ENCODE data around the gene ZDHHC8. TPM values are rescaled to one million over a fixed set of nuclear protein-coding genes. Genes with fewer than 3 reads are reported as not detected.

ZDHHC8 gene
- total RNA-seq, 1 experiment from 2014 or later, result 89.3 TPM

DNA sequence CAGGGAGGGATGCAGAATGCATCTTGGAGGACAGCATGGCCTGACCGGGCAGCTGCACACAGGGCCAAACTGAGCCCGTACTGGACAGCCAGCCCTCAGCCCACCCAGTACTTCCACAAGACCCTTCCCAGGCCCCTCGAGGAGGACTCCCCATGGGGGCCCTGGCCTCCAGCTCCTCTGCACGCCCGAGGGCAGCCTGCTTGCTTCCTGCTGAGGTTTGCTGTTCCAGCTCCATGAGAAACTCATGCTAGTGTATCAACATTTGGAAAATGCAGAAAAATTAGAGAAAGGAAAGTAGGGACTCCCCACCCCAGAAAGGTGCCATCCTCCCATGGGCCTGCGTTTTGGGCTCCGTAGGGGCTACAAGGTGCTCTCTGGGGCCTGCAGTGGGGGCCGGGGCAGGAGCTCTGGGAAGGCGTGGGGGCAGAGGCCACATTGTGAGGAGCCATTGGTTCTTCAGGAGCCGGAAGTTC, 40.6 kb downstream of the ZDHHC8 start:
- ATAC-seq (no peak), DNase-seq (ENCODE audit: low read depth, low spot score) (no peak)
- TF ChIP-seq, protein P1, sequence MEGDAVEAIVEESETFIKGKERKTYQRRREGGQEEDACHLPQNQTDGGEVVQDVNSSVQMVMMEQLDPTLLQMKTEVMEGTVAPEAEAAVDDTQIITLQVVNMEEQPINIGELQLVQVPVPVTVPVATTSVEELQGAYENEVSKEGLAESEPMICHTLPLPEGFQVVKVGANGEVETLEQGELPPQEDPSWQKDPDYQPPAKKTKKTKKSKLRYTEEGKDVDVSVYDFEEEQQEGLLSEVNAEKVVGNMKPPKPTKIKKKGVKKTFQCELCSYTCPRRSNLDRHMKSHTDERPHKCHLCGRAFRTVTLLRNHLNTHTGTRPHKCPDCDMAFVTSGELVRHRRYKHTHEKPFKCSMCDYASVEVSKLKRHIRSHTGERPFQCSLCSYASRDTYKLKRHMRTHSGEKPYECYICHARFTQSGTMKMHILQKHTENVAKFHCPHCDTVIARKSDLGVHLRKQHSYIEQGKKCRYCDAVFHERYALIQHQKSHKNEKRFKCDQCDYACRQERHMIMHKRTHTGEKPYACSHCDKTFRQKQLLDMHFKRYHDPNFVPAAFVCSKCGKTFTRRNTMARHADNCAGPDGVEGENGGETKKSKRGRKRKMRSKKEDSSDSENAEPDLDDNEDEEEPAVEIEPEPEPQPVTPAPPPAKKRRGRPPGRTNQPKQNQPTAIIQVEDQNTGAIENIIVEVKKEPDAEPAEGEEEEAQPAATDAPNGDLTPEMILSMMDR (IDR thresholded peaks at IDR 0.05 in 2 of 3, conservative IDR thresholded peaks at IDR 0.05 in 1 of 3; ENCODE audit: borderline replicate concordance in 1 of 3, insufficient read depth in 1 of 3, low read depth in 2 of 3, low read length in 2 of 3), result no peak
- no peak for TF ChIP-seq JUND (IDR thresholded peaks at IDR 0.05)
- no peak for TF ChIP-seq CEBPB (IDR thresholded peaks at IDR 0.05; ENCODE audit: low read depth)
- no peak for TF ChIP-seq SRF (IDR thresholded peaks at IDR 0.05; ENCODE audit: low read depth)
- TF ChIP-seq ZNF274 (IDR thresholded peaks at IDR 0.05; ENCODE audit: low read depth, low read length), result no peak
- no peak for TF ChIP-seq TCF7L2 (IDR thresholded peaks at IDR 0.05; ENCODE audit: borderline replicate concordance, extremely low read depth, insufficient read depth, insufficient read length)
- no peak for TF ChIP-seq POLR2A (IDR thresholded peaks at IDR 0.05; ENCODE audit: borderline replicate concordance, extremely low read depth, insufficient read depth, insufficient read length)
- TF ChIP-seq ELF1 (IDR thresholded peaks at IDR 0.05; ENCODE audit: borderline replicate concordance, low read depth), result no peak
- no peak for TF ChIP-seq EGR1 (IDR thresholded peaks at IDR 0.05; ENCODE audit: low read depth)
- TF ChIP-seq, protein P2, sequence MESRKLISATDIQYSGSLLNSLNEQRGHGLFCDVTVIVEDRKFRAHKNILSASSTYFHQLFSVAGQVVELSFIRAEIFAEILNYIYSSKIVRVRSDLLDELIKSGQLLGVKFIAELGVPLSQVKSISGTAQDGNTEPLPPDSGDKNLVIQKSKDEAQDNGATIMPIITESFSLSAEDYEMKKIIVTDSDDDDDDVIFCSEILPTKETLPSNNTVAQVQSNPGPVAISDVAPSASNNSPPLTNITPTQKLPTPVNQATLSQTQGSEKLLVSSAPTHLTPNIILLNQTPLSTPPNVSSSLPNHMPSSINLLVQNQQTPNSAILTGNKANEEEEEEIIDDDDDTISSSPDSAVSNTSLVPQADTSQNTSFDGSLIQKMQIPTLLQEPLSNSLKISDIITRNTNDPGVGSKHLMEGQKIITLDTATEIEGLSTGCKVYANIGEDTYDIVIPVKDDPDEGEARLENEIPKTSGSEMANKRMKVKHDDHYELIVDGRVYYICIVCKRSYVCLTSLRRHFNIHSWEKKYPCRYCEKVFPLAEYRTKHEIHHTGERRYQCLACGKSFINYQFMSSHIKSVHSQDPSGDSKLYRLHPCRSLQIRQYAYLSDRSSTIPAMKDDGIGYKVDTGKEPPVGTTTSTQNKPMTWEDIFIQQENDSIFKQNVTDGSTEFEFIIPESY (IDR thresholded peaks at IDR 0.05; ENCODE audit: extremely low read depth, insufficient replicate concordance, low read length), result no peak
- ChIA-PET POLR2A (no interaction called here), RAD21 (ENCODE audit: low non-redundant PET in 1 of 2, low total read pairs in 2 of 2, uncharacterized antibody in 2 of 2, unreplicated experiment in 2 of 2) (no interaction called here), CTCF (no interaction called here)
- Histone ChIP-seq H3K79me2 (ENCODE audit: insufficient read depth, low read length) (no peaks in the 10 kb centered on the region), H3K27ac (ENCODE audit: low read depth, low read length) (no peak overlapping the region), H3K4me3 (replicated peaks in 1 of 2; ENCODE audit: low read depth in 1 of 2, low read length in 2 of 2) (no peak overlapping the region), H3K4me1 (ENCODE audit: control insufficient read depth in 1 of 2, insufficient read depth in 2 of 2, low read length in 2 of 2) (no peaks in the 10 kb centered on the region; a peak in 1 of 4 replicates), H3K9me3 (ENCODE audit: control insufficient read depth in 1 of 2, insufficient read depth in 1 of 2, low read depth in 1 of 2, low read length in 2 of 2) (no peaks in the 10 kb centered on the region), H3K4me2 (ENCODE audit: low read length) (no peak overlapping the region), H3K36me3 (ENCODE audit: control insufficient read depth in 1 of 2, insufficient read depth in 2 of 2, low read length in 2 of 2) (no peaks in the 10 kb centered on the region), H3K9ac (ENCODE audit: low read length) (no peak overlapping the region), H2AFZ (ENCODE audit: low read depth, low read length, poor library complexity, severe bottlenecking) (no peak overlapping the region), H3K27me3 (ENCODE audit: insufficient read depth, low read length) (no peaks in the 10 kb centered on the region), H4K20me1 (ENCODE audit: insufficient read depth) (no peaks in the 10 kb centered on the region), H3K9me2 (ENCODE audit: insufficient read depth) (no peaks in the 10 kb centered on the region)
- BruUV-seq (replicated peaks), result no TSS peak
- intact Hi-C loops (cut with micrococcal nuclease), result no loop called here

Measured in HCT116 (cell line).